SIG-M5 (cell line): ENCODE data around the gene LBX1.

Source experiments
- DNase-seq: peaks from one replicate; lab custom pipeline; 2025; lab: John Stamatoyannopoulos, UW

Gene LBX1

GRCh38 chr10:101244321-101245050, 15.2 kb upstream of the LBX1 start:
- DNase-seq: no peak

- DNase-seq: no peak
Measured at GRCh38 chr10:101241840-101242707, 12.8 kb upstream of the LBX1 start.

GRCh38 chr10:101238732-101239105, 9.5 kb upstream of the LBX1 start:
- DNase-seq: no peak

GRCh38 chr10:101237982-101238731, 8.9 kb upstream of the LBX1 start:
- DNase-seq: no peak

- no peak for DNase-seq
Measured at GRCh38 chr10:101237081-101237981, 8.1 kb upstream of the LBX1 start.

GRCh38 chr10:101236376-101237080, 7.3 kb upstream of the LBX1 start:
- DNase-seq: no peak

GRCh38 chr10:101235766-101236165, 6.5 kb upstream of the LBX1 start:
- DNase-seq: no peak

GRCh38 chr10:101234333-101234732, 5.1 kb upstream of the LBX1 start:
- DNase-seq: no peak

- DNase-seq: no peak
Measured at GRCh38 chr10:101233863-101234262, 4.6 kb upstream of the LBX1 start.

GRCh38 chr10:101233443-101233842, 4.2 kb upstream of the LBX1 start:
- no peak for DNase-seq

- DNase-seq: no peak
Measured at GRCh38 chr10:101231912-101232689, 2.8 kb upstream of the LBX1 start.

- DNase-seq: no peak
Measured at GRCh38 chr10:101231092-101231491, 1.8 kb upstream of the LBX1 start.

- no peak for DNase-seq
Measured at GRCh38 chr10:101230183-101230917, 1.1 kb upstream of the LBX1 start.

- DNase-seq: no peak
Measured at GRCh38 chr10:101228966-101229265, 347 bp downstream of the LBX1 start.

GRCh38 chr10:101228153-101228965, 904 bp downstream of the LBX1 start:
- no peak for DNase-seq

GRCh38 chr10:101227429-101228152, 1.7 kb downstream of the LBX1 start:
- DNase-seq: no peak

- DNase-seq: no peak
Measured at GRCh38 chr10:101226491-101227428, 2.5 kb downstream of the LBX1 start.
